GM18867 (cell line): ENCODE results near the gene LY6G6D.
"Not testable (repeated sequence)": the region's sequence is repeated elsewhere in the genome, so short reads cannot be mapped to it uniquely, and the experiment has no call there.

Experiments
- ATAC-seq: cut with Tn5 transposase; IDR thresholded peaks from one replicate; pipeline ENCODE4 v1.9.1; 2021; ENCODE audit warnings: mild to moderate bottlenecking, moderate library complexity; ENCODE audit not compliant: unreplicated experiment

Gene LY6G6D

DNA sequence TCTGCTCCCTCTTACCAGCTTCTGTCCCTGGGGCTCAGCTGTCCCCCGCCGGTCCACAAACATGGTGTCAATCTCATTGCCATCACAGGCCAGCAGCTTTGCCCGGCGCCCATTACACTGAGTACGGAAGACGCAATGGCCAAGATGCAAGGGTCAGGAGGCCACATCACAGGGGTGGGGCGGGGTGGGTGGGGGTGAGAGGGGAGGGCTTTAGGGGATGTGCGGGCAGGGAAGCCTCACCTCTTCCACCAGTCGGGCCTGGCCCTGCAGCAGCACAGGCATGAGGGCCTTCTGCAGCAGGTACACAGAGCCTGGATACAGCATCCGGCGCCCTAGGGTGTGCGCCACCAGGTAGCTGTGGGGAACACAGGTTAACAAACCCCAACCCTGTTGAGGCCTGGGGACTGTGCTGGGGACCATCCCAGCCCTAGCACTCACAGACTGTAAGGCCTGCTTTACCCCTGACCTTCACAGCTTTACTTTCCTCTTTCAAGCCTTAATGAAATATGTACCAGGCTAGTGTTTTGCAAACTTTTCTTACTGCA is 23.5 kb upstream of the LY6G6D start:
- ATAC-seq, result no peak

DNA sequence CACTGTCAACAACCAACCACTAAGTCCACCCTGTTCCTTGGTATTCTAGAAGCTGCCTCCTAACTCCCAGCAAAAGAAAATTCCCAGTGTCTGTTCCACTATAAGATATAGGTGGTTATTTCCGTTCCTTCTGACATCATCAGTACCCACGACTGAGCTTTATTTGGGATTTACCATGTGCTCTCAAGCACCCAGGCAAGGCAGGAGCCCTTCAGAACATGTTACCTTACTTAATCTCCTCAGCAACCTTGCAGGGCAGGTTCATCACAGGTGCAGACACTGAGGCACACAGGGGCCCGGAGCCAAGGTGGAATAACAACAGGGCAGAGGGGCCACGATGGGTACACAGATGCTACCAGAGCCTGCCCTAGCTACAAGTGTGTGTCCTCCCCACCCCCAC is 22.8 kb upstream of the LY6G6D start:
- ATAC-seq, result no peak

DNA sequence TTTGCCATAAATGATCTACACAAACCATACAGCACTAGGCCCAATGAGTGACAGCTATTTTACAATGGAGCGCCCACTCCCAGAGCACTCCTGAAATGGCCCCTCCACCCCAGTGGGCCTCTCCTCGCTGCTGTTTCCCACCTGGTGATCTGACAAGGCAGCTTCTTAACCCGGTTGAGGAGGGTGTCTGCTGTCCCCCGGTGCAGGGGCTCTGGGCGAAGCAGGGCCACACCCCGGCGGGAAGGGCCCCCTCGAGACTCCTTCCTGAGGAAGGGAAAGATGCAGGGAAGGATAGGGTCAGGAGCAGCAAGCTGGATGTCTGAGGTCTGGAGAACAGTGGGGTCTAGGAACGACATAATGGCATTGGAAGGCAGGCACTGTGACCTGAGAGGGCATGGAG is 22.3 kb upstream of the LY6G6D start:
- ATAC-seq, result no peak

DNA sequence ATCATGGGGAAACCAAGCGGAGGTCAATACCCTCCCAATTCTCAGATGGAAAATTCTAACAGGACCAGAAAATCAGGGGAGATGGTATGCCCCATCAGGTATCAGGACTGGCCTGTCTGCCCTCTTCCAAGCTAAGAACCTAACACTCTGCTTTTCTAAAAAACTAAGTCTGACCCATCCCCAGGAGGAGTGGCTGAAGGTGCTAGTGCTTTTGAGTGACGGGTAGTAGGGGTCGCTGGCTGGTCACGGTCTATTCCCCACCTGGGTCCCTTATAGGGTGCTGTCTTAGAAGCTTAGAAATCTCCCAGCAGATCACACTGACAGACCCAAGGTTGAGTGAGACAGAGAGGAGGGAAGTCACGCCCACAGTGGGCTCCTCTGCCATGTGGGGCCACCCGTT is 21.6 kb upstream of the LY6G6D start:
- ATAC-seq, result no peak

DNA sequence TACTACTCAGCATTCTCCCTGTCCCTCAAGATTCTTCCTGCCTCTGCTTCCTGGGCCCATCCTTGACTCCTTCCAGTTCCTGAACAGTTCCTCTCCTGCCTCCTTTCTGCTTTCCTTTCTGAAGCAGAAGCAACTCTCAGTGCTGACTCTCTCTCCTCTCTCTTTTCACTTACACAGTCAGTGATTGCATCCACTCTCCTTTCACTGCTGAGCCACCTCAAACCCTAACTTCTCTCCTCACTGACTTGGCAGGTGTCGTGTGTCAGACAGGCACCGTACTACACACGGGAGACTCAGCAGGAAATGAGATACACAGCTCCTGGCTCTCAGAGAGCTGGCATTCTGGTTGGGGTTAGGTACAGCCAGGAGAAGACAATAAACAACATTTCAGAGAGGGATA is 17.6 kb upstream of the LY6G6D start:
- no peak for ATAC-seq

DNA sequence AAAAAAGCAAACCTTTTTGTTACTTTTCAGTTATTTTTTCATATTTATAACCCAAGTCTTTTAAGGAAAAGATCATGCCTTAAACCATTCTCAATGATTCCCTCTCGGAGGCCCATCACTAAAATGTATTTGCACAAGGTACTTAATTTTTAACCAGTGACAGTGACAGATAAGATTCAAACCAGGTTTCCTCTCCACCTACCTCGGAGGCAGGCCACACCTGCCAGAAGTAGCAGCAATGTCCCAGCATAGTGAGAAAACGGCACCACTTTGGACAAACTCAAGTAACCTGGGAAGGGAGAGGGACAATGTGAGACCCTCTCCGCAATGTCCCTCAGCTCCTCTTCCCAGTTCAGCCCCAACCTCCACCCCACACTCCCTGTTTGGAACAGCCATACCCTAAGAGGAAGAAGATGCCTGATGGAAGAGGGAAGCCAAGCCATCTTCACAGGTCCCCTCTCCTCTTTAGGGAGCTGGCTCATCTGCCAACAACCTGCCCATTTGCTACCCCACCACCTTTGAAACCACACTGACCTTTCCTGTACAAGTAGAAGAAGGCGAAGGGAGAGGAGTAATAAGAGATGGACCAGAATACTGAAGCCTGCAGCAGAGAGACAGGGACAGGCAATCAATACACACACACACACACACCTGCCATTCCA is 14.3 kb upstream of the LY6G6D start:
- no peak for ATAC-seq

DNA sequence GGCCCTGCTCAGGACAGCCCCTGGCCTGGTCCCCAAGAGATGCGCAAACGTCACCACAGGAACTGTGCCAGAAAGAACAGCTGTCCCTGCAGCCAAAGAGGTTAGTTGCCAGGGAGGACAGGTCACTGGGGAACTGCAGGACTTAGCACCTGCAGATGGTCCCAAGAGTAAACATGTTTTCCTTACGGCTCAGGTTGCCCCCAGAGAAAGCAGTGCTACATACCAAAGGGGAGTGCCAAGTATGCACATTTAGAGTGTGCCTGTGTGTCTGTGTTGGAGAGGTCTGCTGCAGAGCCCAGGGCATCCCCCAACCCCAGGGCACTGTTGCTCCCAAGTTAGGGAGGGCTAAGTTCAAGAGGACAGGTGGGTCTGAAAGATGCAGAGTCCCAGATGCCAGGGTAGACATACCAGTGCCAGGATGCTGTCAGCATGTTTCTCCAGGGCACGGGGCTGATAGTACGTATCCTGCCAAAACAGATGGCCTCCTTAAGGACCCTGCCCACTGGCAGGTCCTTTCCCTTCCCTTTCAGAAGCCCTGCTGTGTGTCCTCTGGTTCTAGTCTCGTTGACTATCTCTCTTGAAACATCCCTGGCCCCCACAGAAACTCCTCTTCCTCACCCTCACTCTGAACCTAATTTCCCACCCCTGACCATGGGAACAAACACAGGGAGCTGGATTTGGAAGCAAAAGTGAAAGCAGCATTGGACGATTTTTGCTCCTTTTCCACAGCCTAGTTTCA is 13.3 kb upstream of the LY6G6D start:
- ATAC-seq, result no peak

DNA sequence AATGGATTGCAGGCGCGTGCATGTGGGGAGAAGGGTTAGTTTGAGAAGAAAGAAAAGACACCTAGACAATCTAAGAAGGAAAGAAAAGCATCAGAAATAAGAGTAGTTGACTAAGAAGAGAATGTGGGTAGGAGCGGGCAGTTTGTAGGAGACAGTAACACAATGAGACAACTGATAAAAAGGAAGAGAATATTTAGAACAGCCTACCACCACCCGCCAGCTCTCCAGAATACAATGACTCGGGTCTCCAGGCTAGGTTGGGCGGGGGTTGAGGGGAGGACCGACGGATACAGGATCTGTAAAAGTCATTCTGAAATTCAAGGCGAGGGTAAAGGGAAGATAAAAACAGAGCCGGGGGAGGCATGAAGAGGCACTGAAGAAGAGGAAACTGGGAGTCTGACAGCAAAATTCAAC is 12.7 kb upstream of the LY6G6D start:
- peak; percentile 3 for ATAC-seq

DNA sequence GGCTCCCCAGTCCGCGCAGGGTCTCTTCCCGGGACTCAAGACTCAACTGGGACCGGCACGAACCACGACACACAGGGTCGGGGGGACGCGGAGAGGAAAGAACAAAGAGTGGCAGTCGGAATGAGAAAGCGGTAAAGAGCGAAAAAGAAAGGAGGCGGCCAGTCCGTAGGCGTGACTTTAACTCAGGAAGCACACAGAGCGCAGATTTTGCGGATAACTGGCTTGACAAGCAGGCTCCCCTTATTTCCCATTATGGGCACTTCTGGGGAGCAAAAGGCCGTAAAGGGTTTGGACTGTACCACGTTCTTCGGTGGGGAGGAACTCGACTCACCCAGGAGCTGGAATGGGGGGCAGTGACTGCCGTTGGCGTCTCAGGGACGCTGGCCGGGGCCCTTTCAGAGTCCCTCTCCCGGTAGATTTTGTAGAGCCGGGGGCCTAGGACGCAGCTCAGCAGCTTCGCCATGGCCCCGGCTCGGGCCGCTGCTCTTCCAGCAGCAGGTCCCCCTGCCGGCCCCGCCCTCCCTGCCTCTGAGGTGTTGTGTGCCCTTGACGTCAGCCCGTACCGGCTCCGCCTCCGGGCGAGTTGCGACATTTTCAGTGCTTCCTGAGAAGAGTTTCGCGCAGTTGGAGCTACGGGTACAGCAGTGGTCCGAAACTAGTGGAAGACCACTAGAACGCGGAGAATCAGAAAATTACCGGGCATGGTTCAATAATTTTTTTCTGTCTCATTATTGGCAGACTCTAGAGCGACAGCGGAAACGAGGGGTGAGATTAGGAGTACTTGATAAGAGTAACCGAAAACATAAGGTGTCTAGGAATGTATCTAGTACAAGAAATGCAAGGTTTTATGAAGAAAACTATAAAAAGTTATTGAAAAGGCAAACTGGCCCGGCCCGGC is 12.1 kb upstream of the LY6G6D start, which contains the start of gene ABHD16A:
Gene ABHD16A (minus strand): TSS at position 506 of the 898 bp plus-strand sequence. CDS start 43 bp downstream, at position 463.
- ATAC-seq, result peak; percentile 89

DNA sequence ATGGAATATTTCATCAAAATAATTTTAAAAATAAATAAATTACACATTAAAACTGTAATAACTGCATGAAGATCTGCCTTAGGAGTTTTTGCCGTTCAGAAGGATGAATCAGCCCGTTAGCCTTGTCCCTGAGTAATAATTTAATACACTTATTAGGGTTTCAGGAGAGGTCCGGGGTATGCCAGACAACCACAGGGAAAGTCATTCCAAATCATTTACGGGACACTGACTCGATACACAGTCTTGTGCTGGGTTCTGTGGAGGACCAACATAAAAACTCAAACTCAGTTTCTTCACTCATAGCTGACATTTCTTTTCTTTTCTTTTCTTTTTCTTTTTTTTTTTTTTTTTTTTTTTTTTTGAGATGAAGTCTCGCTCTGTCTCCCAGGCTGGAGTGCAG is 9.2 kb upstream of the LY6G6D start:
- ATAC-seq, result no peak

DNA sequence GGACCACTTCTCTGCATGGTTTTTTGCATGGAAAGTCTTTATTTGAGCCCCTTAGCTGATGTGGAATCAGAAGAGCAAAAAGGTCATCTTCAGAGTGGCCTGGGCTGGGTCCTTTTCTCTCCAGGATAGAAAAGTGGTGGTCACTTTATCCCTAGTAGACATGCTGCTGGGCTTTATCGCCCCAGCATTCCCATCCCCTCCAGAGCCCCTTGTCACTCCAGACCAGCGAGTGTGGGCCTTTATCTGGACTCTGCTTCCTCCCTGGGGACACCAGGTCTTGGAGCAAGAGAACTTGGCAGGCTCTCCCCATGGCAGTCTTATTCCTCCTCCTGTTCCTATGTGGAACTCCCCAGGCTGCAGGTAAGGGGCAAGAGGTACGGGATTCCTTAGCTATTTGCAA is 8.5 kb upstream of the LY6G6D start, which contains the start of gene LY6G6F:
Gene LY6G6F (plus strand): TSS at position 268 of the 400 bp plus-strand sequence. CDS start 41 bp downstream, at position 309.
- no peak for ATAC-seq

DNA sequence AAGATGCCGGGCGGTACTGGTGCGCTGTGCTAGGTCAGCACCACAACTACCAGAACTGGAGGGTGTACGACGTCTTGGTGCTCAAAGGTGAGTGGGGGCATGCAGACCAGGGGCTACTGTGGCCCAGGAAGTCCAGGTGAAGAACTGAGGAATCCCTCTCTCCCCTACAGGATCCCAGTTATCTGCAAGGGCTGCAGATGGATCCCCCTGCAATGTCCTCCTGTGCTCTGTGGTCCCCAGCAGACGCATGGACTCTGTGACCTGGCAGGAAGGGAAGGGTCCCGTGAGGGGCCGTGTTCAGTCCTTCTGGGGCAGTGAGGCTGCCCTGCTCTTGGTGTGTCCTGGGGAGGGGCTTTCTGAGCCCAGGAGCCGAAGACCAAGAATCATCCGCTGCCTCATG is 7.4 kb upstream of the LY6G6D start:
- no peak for ATAC-seq

DNA sequence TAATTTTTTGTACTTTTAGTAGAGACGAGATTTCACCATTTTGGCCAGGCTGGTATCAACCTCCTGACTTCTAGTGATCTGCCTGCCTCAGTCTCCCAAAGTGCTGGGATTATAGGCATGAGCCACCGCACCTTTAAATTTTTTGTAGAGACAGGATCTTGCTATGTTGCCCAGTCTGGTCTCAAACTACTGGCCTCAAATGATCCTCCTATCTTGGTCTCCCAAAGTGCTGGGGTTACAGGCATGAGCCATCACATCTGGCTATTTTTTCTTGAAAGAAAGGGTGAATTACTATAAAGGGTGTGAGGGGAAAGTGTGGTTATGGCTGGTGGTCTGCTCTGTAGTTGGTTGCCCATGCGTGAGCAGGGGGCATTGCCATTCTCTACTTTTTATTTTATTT is 6.9 kb upstream of the LY6G6D start:
- no peak for ATAC-seq

DNA sequence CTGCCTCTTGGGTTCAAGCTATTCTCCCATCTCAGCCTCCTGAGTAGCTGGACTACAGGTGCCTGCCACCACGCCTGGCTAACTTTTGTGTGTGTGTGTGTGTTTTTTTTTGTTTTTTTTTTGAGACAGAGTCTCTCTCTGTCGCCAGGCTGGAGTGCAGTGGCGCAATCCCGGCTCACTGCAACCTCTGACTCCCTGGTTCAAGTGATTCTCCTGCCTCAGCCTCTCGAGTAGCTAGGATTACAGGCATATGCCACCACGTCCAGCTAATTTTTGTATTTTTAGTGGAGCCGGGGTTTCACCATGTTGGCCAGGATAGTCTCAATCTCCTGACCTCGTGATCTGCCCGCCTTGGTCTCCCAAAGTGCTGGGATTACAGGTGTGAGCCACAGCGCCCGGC is 6.0 kb upstream of the LY6G6D start:
- ATAC-seq, result not testable (repeated sequence)

DNA sequence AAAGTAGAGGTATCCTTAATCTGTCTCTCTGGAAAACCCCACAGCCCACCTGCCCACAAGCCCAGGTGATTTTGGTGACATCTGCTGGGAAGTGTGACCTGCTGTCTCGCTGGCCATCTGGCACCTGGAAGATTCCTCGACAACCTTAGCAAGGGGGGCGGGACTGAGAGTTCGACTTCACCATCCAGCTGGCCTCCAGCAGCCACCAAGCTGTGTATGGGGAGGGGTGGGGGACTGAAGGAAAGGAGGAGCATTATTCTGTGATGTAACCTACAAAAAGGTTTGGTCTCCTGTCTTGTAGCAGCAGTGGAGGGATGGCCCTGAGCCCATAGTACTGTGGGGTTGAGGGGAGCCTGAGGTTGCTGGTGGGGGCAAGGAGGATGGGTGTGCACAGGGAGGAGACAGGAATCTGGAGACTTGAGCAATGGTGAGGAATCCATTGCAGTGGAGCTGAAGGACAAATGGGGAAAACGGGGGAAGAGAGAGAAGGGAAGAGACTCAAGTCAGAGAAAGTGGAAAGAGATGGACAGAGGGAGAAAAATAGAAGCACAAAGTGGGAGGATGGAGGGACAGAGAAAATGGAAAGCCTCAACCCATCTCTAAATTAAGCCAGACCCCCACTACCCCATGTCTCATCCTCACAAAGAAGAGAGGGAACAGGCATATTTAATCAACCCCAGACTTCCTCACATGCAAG is 4.5 kb upstream of the LY6G6D start:
- no peak for ATAC-seq

DNA sequence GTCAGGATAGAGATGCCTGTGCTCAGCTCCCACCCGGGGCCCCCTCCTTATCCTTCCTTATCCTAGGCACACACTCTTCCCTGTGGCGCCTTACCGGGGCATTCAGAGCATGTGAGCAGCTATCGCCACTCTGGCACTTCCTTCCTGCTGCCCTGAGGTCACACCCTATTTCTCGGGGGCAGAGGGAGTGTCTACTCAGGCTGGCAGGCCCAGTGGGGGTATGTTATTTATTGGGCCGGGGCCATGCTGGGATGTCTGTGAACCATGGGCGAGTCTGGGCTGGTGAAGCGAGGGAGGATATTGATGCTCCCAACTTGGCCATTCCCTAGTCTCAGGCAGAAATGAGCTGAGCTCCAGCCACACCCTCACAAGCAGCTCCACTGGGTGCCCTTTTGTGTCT is 3.9 kb upstream of the LY6G6D start:
- no peak for ATAC-seq

DNA sequence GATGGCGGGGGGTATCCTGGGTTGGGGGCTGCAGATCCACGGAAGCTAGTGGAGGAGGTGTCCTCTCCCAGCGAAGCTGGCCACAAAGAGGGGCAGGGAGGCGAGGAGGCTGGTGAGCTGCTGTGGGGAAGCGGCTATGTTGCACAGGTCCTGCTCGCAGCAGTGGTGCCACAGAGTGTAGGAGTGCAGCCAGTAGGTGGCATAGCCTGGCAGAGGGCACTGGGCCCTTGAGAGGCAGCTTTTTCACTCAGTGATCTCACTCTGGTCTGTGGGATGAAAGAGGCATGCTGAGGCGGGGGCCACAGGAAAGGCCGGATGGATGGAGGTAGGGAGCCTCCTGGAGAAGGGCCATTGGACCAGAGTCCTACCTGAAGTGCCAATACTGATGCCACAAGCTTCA is 2.9 kb upstream of the LY6G6D start:
- no peak for ATAC-seq

DNA sequence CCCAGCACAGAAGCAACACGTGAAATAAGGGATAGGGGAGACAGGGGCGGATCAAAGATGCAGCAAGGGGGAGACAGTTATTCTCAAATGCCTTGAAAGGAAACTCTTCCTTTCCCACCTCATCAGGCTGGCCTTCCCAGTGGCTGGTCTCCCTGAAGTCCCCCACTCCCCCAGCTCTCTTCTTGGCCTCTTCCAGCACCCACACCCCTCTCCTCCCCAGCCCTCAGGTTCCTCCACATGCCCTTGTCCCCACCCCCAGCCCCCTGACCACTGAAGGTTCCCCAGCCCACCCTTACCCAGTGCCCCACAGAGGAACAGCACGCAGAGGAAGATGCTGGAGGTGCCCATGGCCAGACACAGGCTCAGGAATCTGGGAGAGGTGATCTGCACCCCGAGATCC is 1.7 kb upstream of the LY6G6D start:
- ATAC-seq, result no peak

DNA sequence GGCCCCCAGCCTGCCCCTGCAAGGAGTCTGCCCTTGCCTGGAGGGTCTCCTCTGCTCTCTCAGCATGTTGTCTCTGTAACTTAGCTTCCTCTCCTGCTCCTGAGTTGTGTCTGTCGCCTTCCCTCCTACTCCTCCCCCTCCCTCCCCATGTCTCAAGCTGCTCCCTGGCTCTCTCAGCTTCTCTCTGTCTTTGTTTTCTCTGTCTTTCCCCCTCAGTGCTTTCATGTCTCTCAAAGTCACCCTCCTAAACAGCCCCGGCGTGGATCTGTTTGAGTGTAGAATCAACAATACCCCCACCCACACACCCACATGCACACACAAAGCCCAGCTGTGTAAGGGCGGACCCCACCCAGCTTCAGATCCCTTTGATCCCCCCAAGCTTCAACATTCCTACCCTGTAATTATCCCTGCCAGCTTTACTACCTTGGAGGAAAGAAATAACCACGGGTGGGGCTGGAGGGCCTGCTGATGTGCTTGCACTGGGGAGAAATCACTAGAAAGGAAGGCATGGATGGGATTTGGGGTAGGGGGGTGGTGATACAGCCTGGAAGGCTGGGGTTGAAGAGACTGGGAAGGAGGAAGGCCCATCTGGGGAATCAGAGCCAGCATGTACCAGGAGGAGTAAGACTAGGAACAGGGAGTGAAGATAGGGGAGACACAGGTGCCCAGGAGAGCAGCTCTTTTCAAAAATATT is 1.0 kb upstream of the LY6G6D start:
- no peak for ATAC-seq
